Activated CD4-positive, alpha-beta T cell treated with anti-CD3 and anti-CD28 coated beads, Interleukin-2, amount 10 ng/mL, durations not matched to agents 24 days and 14 days (primary cell): Measurements from ENCODE around the gene BCL2L12. TPM values are rescaled to one million over a fixed set of nuclear protein-coding genes. Genes with fewer than 3 reads are reported as not detected.

Experiments
- DNase-seq: peaks from one replicate; pipeline ENCODE4 v3.0.0; 2022
- H3K27ac Mint-ChIP-seq: one replicate; pipeline ENCODE4 v1.8.0; 2022; ENCODE audit warnings: mild to moderate bottlenecking, mixed read lengths
- H3K27me3 Mint-ChIP-seq: one replicate; pipeline ENCODE4 v1.8.0; 2022; ENCODE audit warnings: mixed read lengths
- H3K36me3 Mint-ChIP-seq: one replicate; pipeline ENCODE4 v1.8.0; 2022; ENCODE audit warnings: low read depth, mild to moderate bottlenecking, mixed read lengths
- H3K4me1 Mint-ChIP-seq: one replicate; pipeline ENCODE4 v1.8.0; 2021; ENCODE audit warnings: mixed read lengths
- H3K4me3 Mint-ChIP-seq: one replicate; pipeline ENCODE4 v1.8.0; 2022; ENCODE audit warnings: mild to moderate bottlenecking, moderate library complexity, mixed read lengths
- H3K9me3 Mint-ChIP-seq: one replicate; pipeline ENCODE4 v1.8.0; 2021; ENCODE audit warnings: mixed read lengths
- intact Hi-C: fragments of 100-400 bp; cut with micrococcal nuclease; formaldehyde crosslinking; loops from one replicate; pipeline ENCODE4 v1.15.1; 2023
- total RNA-seq: library from RNA; stranded (reverse); gene quantifications from 2 replicates; pipeline ENCODE4 v1.2.3, GENCODE V29; 2022

The BCL2L12 gene
- total RNA-seq, 1 donor from 2014 or later, result 72.0 TPM

DNA sequence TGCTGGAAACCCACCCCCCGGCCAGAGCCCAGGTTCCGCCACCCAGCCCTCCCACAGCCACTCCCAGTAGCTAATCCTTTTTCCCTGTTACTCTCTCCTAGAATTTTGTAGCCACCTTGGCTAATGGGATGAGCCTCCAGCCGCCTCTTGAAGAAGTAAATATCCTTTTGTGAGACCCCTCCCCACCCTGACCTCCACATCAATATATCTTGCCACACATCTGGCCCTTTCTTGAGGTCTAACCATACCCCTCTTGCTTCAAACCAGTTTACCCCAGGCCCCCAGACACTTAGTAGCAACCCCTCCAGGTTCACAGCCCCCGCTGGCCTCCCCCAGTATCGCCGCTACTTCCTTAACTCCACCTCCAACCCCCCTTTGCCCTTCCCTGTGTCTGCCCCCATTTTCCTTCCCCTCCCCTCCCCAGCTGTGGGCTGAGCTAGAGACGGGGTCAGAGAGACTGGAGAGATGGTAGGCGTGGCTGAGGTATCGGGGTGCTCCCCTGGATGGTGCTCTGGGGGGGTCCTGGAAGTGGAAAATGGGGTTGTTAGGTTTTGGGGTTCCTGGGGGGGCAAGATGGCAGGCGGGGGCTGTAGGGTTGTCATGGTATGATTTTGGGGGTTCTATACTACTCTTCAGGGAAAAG, 14.2 kb downstream of the BCL2L12 start:
- H3K4me3 Mint-ChIP-seq, result peak overlapping the region; percentile 52
- no peaks in the 10 kb centered on the region for H3K9me3 Mint-ChIP-seq
- H3K27ac Mint-ChIP-seq, result peak overlapping the region; percentile 20
- DNase-seq, result no peak
- H3K36me3 Mint-ChIP-seq, result peaks cover 40% of the 10 kb centered on the region
- peaks cover 26% of the 10 kb centered on the region for H3K4me1 Mint-ChIP-seq
- intact Hi-C loops, result loop anchor here (2.0 kb wide), 1 partner anchor 109 kb away; no protein-coding TSS in a partner anchor
- H3K27me3 Mint-ChIP-seq, result no peaks in the 10 kb centered on the region

DNA sequence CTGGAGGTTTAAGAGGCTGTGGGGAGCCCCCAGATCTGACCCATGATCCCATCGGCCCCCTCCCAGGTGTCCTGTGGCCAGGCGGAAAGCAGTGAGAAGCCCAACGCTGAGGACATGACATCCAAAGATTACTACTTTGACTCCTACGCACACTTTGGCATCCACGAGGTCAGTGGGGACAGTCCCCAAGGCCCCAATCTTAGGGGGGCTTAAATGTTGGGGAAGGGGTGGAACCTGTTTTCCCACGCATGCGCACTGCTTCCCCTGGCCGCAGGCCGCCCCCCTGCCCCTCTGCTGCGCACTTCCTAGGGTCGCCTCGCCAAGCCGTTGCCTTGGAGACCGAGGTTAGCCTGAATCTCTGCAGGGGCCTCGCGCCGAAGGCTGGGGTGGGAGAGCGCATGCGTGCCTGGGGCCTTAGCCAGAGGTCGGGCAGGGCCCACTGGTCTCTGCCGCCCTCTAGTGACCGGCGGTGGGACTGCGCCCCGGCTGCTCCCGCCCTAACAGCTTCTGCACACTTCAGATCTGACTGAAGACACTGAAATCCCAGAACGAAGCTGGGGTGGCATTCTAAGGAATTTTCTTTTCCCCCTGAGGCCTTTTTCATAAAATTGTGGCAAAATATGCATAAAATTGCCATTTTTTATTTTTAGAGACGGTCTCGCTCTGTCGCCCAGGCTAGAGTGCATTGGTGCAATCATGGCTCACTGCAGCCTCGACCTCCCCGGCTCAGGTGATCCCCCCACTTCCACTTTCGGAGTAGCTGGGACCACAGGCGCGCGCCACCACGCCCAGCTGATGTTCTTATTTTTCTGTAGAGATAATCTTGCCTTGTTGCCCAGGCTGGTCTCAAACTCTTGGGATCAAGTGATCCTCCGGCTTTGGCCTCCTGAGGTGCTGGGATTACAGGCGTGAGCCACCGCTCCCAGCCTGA, 15.0 kb downstream of the BCL2L12 start:
- H3K4me1 Mint-ChIP-seq, result peaks cover 26% of the 10 kb centered on the region
- intact Hi-C loops, result no loop called here
- peak; percentile 98 for DNase-seq
- H3K27me3 Mint-ChIP-seq, result no peaks in the 10 kb centered on the region
- H3K4me3 Mint-ChIP-seq, result peak overlapping the region; percentile 52
- H3K9me3 Mint-ChIP-seq, result no peaks in the 10 kb centered on the region
- H3K27ac Mint-ChIP-seq, result peak overlapping the region; percentile 20
- H3K36me3 Mint-ChIP-seq, result peaks cover 48% of the 10 kb centered on the region

DNA sequence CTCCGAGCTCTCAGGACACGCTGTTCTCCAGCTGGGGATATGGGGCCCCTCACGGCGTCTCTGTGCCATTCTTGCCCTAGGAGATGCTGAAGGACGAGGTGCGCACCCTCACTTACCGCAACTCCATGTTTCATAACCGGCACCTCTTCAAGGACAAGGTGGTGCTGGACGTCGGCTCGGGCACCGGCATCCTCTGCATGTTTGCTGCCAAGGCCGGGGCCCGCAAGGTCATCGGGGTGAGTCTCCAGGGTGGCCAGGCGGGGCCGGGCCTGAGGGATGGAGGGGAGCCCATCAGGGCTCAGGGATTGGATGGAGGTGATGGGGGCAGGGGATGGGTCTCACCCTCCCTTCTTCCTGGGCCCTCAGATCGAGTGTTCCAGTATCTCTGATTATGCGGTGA, 16.1 kb downstream of the BCL2L12 start:
- Mint-ChIP-seq H3K4me1 (peaks cover 23% of the 10 kb centered on the region), H3K27ac (no peak overlapping the region), H3K27me3 (no peaks in the 10 kb centered on the region), H3K9me3 (no peaks in the 10 kb centered on the region), H3K36me3 (peaks cover 53% of the 10 kb centered on the region), H3K4me3 (no peak overlapping the region)
- intact Hi-C loops, result no loop called here
- no peak for DNase-seq

DNA sequence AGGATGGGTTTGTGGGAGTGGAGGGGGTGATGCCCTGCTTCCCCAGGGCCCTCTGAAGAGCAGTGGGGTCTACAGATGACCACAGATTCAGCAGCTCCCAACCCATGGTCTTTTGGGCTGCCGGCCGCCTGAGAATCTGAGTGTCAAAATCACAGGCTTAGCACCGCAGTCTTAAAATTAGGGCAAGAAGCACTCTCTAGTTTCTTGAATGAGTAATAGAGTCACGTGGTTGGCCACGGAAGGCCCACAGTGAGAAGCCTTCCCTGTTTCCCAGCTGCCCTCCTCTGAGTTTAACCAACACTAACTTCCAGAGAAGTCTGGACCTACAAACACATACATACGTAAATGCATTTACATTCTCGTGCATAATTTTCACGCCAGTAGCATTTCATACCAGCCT, 16.5 kb downstream of the BCL2L12 start:
- Mint-ChIP-seq H3K36me3 (peaks cover 54% of the 10 kb centered on the region), H3K4me3 (no peak overlapping the region), H3K4me1 (peaks cover 23% of the 10 kb centered on the region), H3K27ac (no peak overlapping the region), H3K9me3 (no peaks in the 10 kb centered on the region), H3K27me3 (no peaks in the 10 kb centered on the region)
- no peak for DNase-seq
- intact Hi-C loops, result no loop called here

DNA sequence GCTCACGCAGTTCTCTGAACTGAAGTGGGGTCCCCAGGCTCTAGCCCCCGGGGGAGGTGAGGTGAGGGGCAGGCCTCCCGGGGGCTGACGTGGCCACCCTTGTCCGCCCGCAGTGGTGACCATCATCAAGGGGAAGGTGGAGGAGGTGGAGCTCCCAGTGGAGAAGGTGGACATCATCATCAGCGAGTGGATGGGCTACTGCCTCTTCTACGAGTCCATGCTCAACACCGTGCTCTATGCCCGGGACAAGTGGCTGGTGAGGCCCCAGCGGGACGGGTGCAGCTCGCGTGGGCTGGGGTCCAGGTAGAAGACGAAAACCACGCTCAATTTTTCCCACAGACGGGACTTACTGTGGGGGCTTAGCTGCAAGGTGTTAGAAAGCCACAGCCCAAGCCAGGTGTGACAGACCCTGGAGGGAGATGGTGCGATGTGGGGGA, 18.1 kb downstream of the BCL2L12 start:
- intact Hi-C loops, result no loop called here
- peaks cover 59% of the 10 kb centered on the region for H3K36me3 Mint-ChIP-seq
- no peaks in the 10 kb centered on the region for H3K9me3 Mint-ChIP-seq
- no peak overlapping the region for H3K27ac Mint-ChIP-seq
- DNase-seq, result no peak
- no peaks in the 10 kb centered on the region for H3K27me3 Mint-ChIP-seq
- H3K4me1 Mint-ChIP-seq, result peaks cover 19% of the 10 kb centered on the region
- H3K4me3 Mint-ChIP-seq, result no peak overlapping the region

DNA sequence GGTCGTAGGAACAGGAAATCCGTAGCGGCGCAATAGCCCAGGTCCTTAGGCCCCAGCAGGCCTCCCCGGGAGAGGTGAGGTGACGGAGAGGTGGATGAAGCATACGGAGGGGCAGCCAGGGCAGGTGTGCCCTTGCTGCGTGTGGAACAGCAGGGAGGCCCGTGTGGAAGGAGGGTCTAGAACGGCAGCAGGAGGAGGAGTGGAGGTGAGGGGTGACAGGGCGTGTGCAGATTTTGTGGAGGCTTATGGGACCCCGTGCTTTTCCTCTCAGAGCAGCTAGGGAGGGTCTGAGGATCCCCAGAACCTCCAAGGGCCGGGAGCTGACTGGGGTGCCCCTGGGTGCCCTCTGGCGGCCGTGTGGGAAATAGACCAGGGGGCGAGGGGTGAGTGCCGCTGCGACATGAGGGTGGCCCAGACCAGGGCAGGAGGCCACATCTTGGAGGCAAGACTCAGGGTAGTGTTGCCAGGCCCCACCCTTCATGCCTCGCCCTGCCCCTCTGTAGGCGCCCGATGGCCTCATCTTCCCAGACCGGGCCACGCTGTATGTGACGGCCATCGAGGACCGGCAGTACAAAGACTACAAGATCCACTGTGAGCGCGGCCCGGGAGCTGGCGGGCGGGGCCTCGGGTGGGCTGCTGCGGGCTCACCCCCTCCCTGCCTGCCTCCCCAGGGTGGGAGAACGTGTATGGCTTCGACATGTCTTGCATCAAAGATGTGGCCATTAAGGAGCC, 18.7 kb downstream of the BCL2L12 start:
- Mint-ChIP-seq H3K27ac (no peak overlapping the region), H3K36me3 (peaks cover 62% of the 10 kb centered on the region), H3K27me3 (no peaks in the 10 kb centered on the region), H3K4me3 (no peak overlapping the region), H3K4me1 (peaks cover 19% of the 10 kb centered on the region), H3K9me3 (no peaks in the 10 kb centered on the region)
- DNase-seq, result peak; percentile 73
- intact Hi-C loops, result no loop called here

DNA sequence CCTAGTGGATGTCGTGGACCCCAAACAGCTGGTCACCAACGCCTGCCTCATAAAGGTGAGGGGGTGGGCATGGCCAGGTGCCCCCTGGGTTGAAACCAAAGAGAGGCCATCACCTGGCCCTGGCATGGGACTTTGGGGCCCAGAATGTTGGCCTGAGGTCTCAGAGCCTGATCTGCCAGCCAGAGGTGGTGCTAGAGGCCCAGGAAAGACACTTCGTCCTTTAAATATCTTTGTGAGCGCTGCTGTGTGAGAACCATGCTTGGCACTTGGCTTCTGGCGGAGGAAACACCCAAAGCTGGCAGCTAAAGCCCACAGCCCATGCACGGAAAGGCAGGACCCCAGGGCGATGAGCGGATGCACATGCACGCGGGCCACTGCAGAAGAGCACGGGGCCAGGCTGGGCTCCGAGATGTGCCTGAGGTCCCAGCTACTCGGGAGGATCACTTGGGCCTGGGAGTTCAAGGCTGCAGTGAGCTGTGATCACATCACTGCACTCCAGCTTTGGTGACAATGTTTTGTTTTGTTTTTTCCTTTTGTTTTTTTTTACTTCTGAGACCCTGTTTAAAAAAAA, 19.3 kb downstream of the BCL2L12 start:
- H3K36me3 Mint-ChIP-seq, result peaks cover 61% of the 10 kb centered on the region
- intact Hi-C loops, result no loop called here

DNA sequence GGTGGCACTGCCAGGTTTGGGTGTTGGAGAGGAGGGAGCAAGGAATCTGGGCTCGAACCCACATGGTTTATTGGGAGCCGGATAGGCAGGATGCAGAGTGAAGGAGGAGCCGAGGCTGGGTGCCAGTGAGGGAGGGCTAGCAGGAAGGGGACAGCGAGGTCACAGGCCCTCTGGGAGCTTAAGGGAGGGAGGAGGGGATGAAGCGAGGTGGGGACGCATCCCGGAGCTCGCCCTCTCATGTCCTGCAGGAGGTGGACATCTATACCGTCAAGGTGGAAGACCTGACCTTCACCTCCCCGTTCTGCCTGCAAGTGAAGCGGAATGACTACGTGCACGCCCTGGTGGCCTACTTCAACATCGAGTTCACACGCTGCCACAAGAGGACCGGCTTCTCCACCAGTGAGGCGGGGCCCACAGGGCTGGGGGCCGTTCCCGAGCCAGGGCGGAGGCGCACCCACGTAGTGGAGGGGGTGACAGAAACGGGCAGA, 20.2 kb downstream of the BCL2L12 start:
- DNase-seq, result no peak
- Mint-ChIP-seq H3K36me3 (peaks cover 62% of the 10 kb centered on the region), H3K27ac (no peak overlapping the region), H3K9me3 (no peaks in the 10 kb centered on the region), H3K4me3 (no peak overlapping the region), H3K27me3 (peaks cover 7% of the 10 kb centered on the region), H3K4me1 (peaks cover 20% of the 10 kb centered on the region)
- intact Hi-C loops, result no loop called here

More for the DNA sequence above, 19.3 kb downstream of the BCL2L12 start:
- Mint-ChIP-seq H3K9me3 (no peaks in the 10 kb centered on the region), H3K4me3 (no peak overlapping the region), H3K4me1 (peaks cover 18% of the 10 kb centered on the region), H3K27ac (no peak overlapping the region), H3K27me3 (no peaks in the 10 kb centered on the region)
- no peak for DNase-seq

DNA sequence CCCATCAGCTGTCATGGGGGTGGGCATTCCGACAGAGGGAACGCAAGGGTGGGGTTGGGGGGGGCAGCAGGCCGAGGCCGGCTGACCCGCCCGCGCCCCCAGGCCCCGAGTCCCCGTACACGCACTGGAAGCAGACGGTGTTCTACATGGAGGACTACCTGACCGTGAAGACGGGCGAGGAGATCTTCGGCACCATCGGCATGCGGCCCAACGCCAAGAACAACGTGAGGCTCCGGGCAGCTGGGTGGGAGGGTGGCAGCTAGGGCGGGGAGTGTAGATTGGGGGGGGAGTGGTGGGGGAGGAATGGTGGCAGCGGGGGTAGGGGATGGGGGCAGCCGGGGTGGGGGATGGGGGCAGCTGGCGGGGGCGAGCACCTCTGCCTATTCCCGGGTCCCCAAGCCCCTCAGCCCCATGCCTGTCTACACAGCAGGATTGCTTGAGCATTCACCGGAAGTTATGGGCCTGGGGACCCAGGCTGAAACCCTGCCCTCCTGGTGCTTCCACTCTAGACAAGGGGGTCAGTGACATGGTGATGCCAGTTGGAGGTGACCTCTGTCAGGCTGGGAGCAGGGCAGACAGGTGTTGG, 20.9 kb downstream of the BCL2L12 start:
- intact Hi-C loops, result no loop called here
- Mint-ChIP-seq H3K27ac (no peak overlapping the region), H3K36me3 (peaks cover 59% of the 10 kb centered on the region), H3K27me3 (peaks cover 8% of the 10 kb centered on the region), H3K4me1 (peaks cover 23% of the 10 kb centered on the region), H3K4me3 (no peak overlapping the region), H3K9me3 (no peaks in the 10 kb centered on the region)
- no peak for DNase-seq

DNA sequence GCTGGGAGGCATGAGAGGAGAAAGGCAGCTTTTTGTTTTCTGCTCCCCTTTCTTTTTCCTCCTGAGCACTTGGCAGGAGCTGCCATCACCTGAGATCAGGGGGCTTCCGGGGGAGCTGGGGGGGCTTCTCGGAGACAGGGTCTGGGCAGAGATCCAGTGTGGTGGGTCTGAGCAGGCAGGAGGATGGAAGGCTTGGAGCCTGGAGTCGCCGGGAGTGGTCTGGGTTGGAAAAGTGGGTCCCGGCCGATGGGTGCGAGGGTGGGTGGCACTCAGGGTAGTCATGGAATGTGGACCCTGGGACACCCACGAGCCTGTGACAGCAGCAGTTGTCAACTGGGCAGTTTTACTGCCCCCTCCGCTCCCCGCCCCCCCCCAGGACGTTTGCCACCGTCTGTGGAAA, 21.4 kb downstream of the BCL2L12 start:
- Mint-ChIP-seq H3K4me1 (peaks cover 22% of the 10 kb centered on the region), H3K4me3 (no peak overlapping the region), H3K27me3 (peaks cover 8% of the 10 kb centered on the region), H3K9me3 (no peaks in the 10 kb centered on the region), H3K36me3 (peaks cover 54% of the 10 kb centered on the region), H3K27ac (no peak overlapping the region)
- intact Hi-C loops, result no loop called here
- no peak for DNase-seq

DNA sequence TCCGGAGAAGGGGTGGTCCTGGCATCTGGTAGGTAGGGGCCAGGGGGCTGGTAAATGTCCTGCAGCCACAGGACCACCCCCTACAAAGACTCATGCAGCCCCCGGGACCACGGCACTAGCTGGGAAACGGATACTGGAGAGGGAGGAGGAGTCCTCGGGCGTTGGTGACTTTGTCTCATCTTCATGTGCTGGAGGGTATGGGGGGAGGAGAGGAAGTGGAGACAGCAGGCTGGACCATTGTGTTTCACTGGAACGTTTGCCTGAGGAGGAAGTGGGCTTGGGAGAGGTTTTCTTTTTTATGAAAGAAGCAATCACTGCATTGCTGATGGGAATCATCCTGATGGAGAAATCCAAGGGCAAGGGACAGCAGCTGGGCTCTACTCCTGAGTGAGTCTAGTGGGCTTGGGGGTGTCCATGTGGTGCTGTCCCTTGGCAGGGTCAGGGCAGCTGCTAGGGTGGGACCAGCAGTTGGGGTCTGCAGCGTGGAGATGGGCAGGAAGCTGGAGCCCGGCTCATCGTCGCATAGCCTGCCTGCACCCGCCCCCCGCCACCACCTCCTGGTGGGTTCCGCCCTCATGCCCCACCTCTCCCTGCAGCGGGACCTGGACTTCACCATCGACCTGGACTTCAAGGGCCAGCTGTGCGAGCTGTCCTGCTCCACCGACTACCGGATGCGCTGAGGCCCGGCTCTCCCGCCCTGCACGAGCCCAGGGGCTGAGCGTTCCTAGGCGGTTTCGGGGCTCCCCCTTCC, 22.0 kb downstream of the BCL2L12 start:
- Mint-ChIP-seq H3K27ac (peak overlapping the region; percentile 31), H3K4me3 (no peak overlapping the region), H3K27me3 (peaks cover 13% of the 10 kb centered on the region), H3K4me1 (peaks cover 19% of the 10 kb centered on the region), H3K9me3 (no peaks in the 10 kb centered on the region), H3K36me3 (peaks cover 50% of the 10 kb centered on the region)
- DNase-seq, result no peak
- intact Hi-C loops, result no loop called here

DNA sequence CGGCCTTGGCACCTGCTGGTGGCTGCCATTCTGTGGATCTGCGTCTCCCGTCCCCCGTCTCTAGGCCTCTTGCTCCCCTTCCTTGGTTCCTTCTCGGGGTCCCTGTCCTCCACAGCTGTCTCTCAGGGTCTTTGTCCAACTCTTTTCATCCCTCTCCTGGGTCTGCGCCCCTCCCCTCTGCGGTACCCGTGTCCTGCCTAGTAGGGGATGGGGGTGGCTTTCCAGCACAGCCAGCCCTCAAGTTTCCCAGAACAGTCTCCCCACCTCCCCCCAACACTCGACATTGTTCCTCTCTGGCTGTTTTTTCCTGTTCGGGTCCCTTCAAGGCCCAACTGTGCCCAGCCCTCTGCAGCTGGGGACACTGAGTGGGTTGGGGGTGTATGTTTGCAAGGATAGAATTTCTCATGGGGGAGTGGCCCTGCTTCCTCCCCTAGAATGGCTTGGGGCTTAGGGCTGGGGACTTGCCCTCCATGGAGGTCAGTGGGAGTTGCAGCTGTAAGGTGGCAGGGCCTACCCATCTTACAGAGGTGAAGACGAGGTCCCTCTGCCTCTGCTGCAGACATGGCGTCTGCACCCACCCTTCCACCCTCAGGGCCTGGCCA, 22.9 kb downstream of the BCL2L12 start:
- peaks cover 19% of the 10 kb centered on the region for H3K4me1 Mint-ChIP-seq
- H3K27ac Mint-ChIP-seq, result peak overlapping the region; percentile 43
- H3K4me3 Mint-ChIP-seq, result no peak overlapping the region
- H3K36me3 Mint-ChIP-seq, result peaks cover 46% of the 10 kb centered on the region
- no peak for DNase-seq
- H3K27me3 Mint-ChIP-seq, result peaks cover 13% of the 10 kb centered on the region
- no peaks in the 10 kb centered on the region for H3K9me3 Mint-ChIP-seq
- intact Hi-C loops, result no loop called here
